Suppressor macrophage treated with lipopolysaccharide for 1 hour (primary cell): ENCODE data around the gene PGM1.

Experiments
- DNase-seq, 3 donors: peaks; one replicate each; pipeline ENCODE4 v3.0.0-alpha.2; 2020 to 2022

The PGM1 gene

GRCh38 chr1:63635681-63636080 lies 42.5 kb downstream of the PGM1 start:
- no peak for DNase-seq

- DNase-seq, result no peak
Measured at GRCh38 chr1:63636192-63637105, 43.2 kb downstream of the PGM1 start.

- no peak for DNase-seq
Measured at GRCh38 chr1:63638471-63638870, 45.3 kb downstream of the PGM1 start.

- no peak for DNase-seq
Measured at GRCh38 chr1:63638875-63639274, 45.7 kb downstream of the PGM1 start.

GRCh38 chr1:63640633-63641567 lies 47.7 kb downstream of the PGM1 start:
- peak; percentile 8 to 42 (median 25) for DNase-seq

- no peak for DNase-seq
Measured at GRCh38 chr1:63641615-63642014, 48.4 kb downstream of the PGM1 start.

GRCh38 chr1:63642901-63643300 lies 49.7 kb downstream of the PGM1 start:
- no peak for DNase-seq

- DNase-seq, result no peak
Measured at GRCh38 chr1:63643517-63643916, 50.3 kb downstream of the PGM1 start.

GRCh38 chr1:63643926-63644325 lies 50.7 kb downstream of the PGM1 start:
- no peak for DNase-seq

- DNase-seq, result no peak
Measured at GRCh38 chr1:63645317-63645716, 52.1 kb downstream of the PGM1 start.

GRCh38 chr1:63648689-63649088 lies 55.5 kb downstream of the PGM1 start:
- DNase-seq, result no peak

GRCh38 chr1:63651161-63651701 lies 58.0 kb downstream of the PGM1 start:
- DNase-seq, result no peak

GRCh38 chr1:63653976-63654375 lies 60.8 kb downstream of the PGM1 start:
- DNase-seq, result no peak

- DNase-seq, result no peak
Measured at GRCh38 chr1:63659448-63659847, 66.2 kb downstream of the PGM1 start.

- DNase-seq, result no peak
Measured at GRCh38 chr1:63662056-63662836, 69.0 kb downstream of the PGM1 start.

- DNase-seq, result no peak
Measured at GRCh38 chr1:63662841-63663240, 69.6 kb downstream of the PGM1 start.

- no peak for DNase-seq
Measured at GRCh38 chr1:63663301-63663700, 70.1 kb downstream of the PGM1 start.

GRCh38 chr1:63663873-63664272 lies 70.7 kb downstream of the PGM1 start:
- no peak for DNase-seq

GRCh38 chr1:63664742-63665141 lies 71.5 kb downstream of the PGM1 start:
- no peak for DNase-seq

- no peak for DNase-seq
Measured at GRCh38 chr1:63665410-63665809, 72.2 kb downstream of the PGM1 start.

- no peak for DNase-seq
Measured at GRCh38 chr1:63665824-63666223, 72.6 kb downstream of the PGM1 start.

GRCh38 chr1:63668298-63668697 lies 75.1 kb downstream of the PGM1 start:
- DNase-seq, result no peak
